DND-41 (cell line): ENCODE results near the gene FBLN1.

Source experiments
- CTCF ChIP-seq: IDR thresholded peaks from 2 replicates; pipeline ENCODE4 v1.5.1; 2012; ENCODE audit warnings: borderline replicate concordance, low read length, moderate library complexity, mild to moderate bottlenecking; ENCODE audit not compliant: poor library complexity, severe bottlenecking; ENCODE audit errors: extremely low read depth
- EZH2 ChIP-seq: IDR thresholded peaks from 3 replicates; pipeline ENCODE4 v1.6.1; 2012; ENCODE audit warnings: borderline replicate concordance, low read depth, mild to moderate bottlenecking, moderate library complexity, low read length, inconsistent platforms; ENCODE audit not compliant: severe bottlenecking

GRCh38 chr22:45577746-45578523 lies 75.3 kb downstream of the FBLN1 start:
- TF ChIP-seq CTCF (peak; percentile 99), EZH2 (no peak)
